HUDEP-2 (cell line): ENCODE results near the gene ADGRV1.
"Not testable (repeated sequence)": the region's sequence is repeated elsewhere in the genome, so short reads cannot be mapped to it uniquely, and the experiment has no call there.

ENCODE experiments used
- DNase-seq, 76 experiments: peaks; one replicate each; lab custom pipeline; 2025; ENCODE audit not compliant: unreplicated experiment in 76 of 76; lab: John Stamatoyannopoulos, UW

The ADGRV1 gene

GRCh38 chr5:90593083-90593482 is 34.5 kb downstream of the ADGRV1 start:
- DNase-seq = not testable (repeated sequence)

GRCh38 chr5:90595766-90596165 is 37.2 kb downstream of the ADGRV1 start:
- not testable (repeated sequence) for DNase-seq

- no peak for DNase-seq
Observed at GRCh38 chr5:90598293-90598692, 39.7 kb downstream of the ADGRV1 start.

GRCh38 chr5:90600307-90600706 is 41.7 kb downstream of the ADGRV1 start:
- not testable (repeated sequence) for DNase-seq

GRCh38 chr5:90601468-90601867 is 42.9 kb downstream of the ADGRV1 start:
- no peak for DNase-seq

GRCh38 chr5:90602681-90603080 is 44.1 kb downstream of the ADGRV1 start:
- no peak for DNase-seq

GRCh38 chr5:90606539-90606938 is 47.9 kb downstream of the ADGRV1 start:
- DNase-seq = peak in 5 of 76 experiments; percentile 1 to 17 (median 7)

GRCh38 chr5:90612919-90613318 is 54.3 kb downstream of the ADGRV1 start:
- DNase-seq = no peak

- DNase-seq = no peak
Observed at GRCh38 chr5:90613459-90613858, 54.9 kb downstream of the ADGRV1 start.

GRCh38 chr5:90613918-90614504 is 55.4 kb downstream of the ADGRV1 start:
- DNase-seq = no peak

GRCh38 chr5:90615355-90615754 is 56.8 kb downstream of the ADGRV1 start:
- DNase-seq = no peak

GRCh38 chr5:90618071-90618470 is 59.5 kb downstream of the ADGRV1 start:
- no peak for DNase-seq

GRCh38 chr5:90619762-90620161 is 61.2 kb downstream of the ADGRV1 start:
- DNase-seq = not testable (repeated sequence)

- DNase-seq = no peak
Observed at GRCh38 chr5:90621848-90622247, 63.3 kb downstream of the ADGRV1 start.

- no peak for DNase-seq
Observed at GRCh38 chr5:90626493-90626892, 67.9 kb downstream of the ADGRV1 start.

- peak in 2 of 76 experiments; percentile 12 to 27 for DNase-seq
Observed at GRCh38 chr5:90628492-90628891, 69.9 kb downstream of the ADGRV1 start.

GRCh38 chr5:90632791-90633190 is 74.2 kb downstream of the ADGRV1 start:
- DNase-seq = no peak

- no peak for DNase-seq
Observed at GRCh38 chr5:90636948-90637347, 78.4 kb downstream of the ADGRV1 start.

GRCh38 chr5:90637731-90638130 is 79.1 kb downstream of the ADGRV1 start:
- no peak for DNase-seq

GRCh38 chr5:90638878-90639277 is 80.3 kb downstream of the ADGRV1 start:
- DNase-seq = no peak

GRCh38 chr5:90640484-90641059 is 82.0 kb downstream of the ADGRV1 start:
- DNase-seq = peak in 1 of 76 experiments; percentile 12

GRCh38 chr5:90641528-90641927 is 82.9 kb downstream of the ADGRV1 start:
- no peak for DNase-seq
